GM21390 (cell line): ENCODE measurements around the gene SDC1.

Experiments
- ATAC-seq: cut with Tn5 transposase; IDR thresholded peaks from one replicate; pipeline ENCODE4 v1.9.1; 2021; ENCODE audit not compliant: unreplicated experiment

Gene SDC1

GRCh38 chr2:20186078-20186854 lies 38.7 kb downstream of the SDC1 start:
- ATAC-seq: no peak

GRCh38 chr2:20185176-20186022 lies 39.5 kb downstream of the SDC1 start:
- ATAC-seq: no peak

GRCh38 chr2:20184067-20184938 lies 40.6 kb downstream of the SDC1 start:
- ATAC-seq: no peak

- ATAC-seq: no peak
Observed at GRCh38 chr2:20183373-20183772, 41.6 kb downstream of the SDC1 start.

GRCh38 chr2:20182241-20182931 lies 42.5 kb downstream of the SDC1 start:
- ATAC-seq: no peak

- ATAC-seq: no peak
Observed at GRCh38 chr2:20181761-20182160, 43.2 kb downstream of the SDC1 start.

GRCh38 chr2:20180676-20181648 lies 44.0 kb downstream of the SDC1 start:
- ATAC-seq: no peak

GRCh38 chr2:20179755-20180594 lies 45.0 kb downstream of the SDC1 start:
- ATAC-seq: no peak

GRCh38 chr2:20179466-20179754 lies 45.5 kb downstream of the SDC1 start:
- no peak for ATAC-seq

- no peak for ATAC-seq
Observed at GRCh38 chr2:20178666-20179465, 46.1 kb downstream of the SDC1 start.

GRCh38 chr2:20178249-20178607 lies 46.7 kb downstream of the SDC1 start:
- ATAC-seq: no peak

GRCh38 chr2:20177556-20178248 lies 47.2 kb downstream of the SDC1 start:
- no peak for ATAC-seq

- no peak for ATAC-seq
Observed at GRCh38 chr2:20176760-20177159, 48.2 kb downstream of the SDC1 start.

- ATAC-seq: no peak
Observed at GRCh38 chr2:20175931-20176330, 49.0 kb downstream of the SDC1 start.

- no peak for ATAC-seq
Observed at GRCh38 chr2:20175267-20175666, 49.7 kb downstream of the SDC1 start.

GRCh38 chr2:20174410-20174809 lies 50.5 kb downstream of the SDC1 start:
- no peak for ATAC-seq
